HT1080 (cell line): Measurements from ENCODE around the gene ARMCX2. TPM values are rescaled to one million over a fixed set of nuclear protein-coding genes. Genes with fewer than 3 reads are reported as not detected.

ENCODE experiments used
- small RNA-seq: library from RNA; depleted of rRNA; stranded (forward); fragments of <200 nt; gene quantifications from one replicate; pipeline ENCODE3, GENCODE V24; 2014
- total RNA-seq: library from RNA; depleted of rRNA; stranded (reverse); fragments of >200 nt; shearing (Covaris generic); gene quantifications from 2 replicates; pipeline ENCODE4 v1.2.3, GENCODE V29; 2014; rRNA removed

ARMCX2 gene
- total RNA-seq, 1 experiment from 2014 or later, result 59.7 TPM

Small RNA genes within 50 kb of the gene (small RNA-seq; reads per million reads assigned to genes)
- gene RNU6-30P, result not detected
- not detected for gene RNU6-587P

Other genes with a start within 250 kb of the ARMCX2 start
- 0.98 and 1.2 TPM in 2 replicates for gene ARMCX4, start 174.4 kb downstream of the ARMCX2 start, total RNA-seq
- 31.9 and 34.7 TPM in 2 replicates for gene ARMCX1, start 109.3 kb downstream of the ARMCX2 start, total RNA-seq
- gene ARMCX6, start 41.9 kb downstream of the ARMCX2 start, total RNA-seq, result 38.2 and 46.0 TPM in 2 replicates
- 15.1 and 18.3 TPM in 2 replicates for gene ARMCX3, start 36.7 kb downstream of the ARMCX2 start, total RNA-seq